ENCODE measurements around the gene PRR20E.
"Not testable (repeated sequence)": the region's sequence is repeated elsewhere in the genome, so short reads cannot be mapped to it uniquely, and the experiment has no call there.

Gene PRR20E

DNA sequence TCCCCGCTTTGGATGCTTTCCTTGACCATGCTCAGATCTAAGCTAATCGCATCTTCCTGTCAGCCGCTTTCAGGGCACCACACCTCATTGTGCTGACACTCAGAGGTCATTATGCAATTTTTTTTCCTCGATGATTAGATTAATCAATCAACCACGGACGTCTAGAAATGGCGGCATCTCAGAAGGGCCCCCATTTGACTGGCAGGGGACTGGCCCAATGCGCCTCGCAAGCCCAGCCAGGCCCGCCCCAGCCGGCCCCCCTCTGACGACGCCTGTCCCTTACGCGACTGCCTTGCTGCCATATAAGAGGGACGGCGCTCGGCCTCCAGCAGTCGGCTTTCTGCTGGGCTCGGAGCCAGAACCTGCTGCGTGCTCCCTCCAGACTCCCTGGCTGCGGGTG, at the start of gene PRR20E:
TSS of gene PRR20E (plus strand) at position 301 of the 400 bp plus-strand sequence. CDS start 387 bp downstream, outside the sequence.
- not testable (repeated sequence) for DNase-seq (ENCODE audit: low spot score)

DNA sequence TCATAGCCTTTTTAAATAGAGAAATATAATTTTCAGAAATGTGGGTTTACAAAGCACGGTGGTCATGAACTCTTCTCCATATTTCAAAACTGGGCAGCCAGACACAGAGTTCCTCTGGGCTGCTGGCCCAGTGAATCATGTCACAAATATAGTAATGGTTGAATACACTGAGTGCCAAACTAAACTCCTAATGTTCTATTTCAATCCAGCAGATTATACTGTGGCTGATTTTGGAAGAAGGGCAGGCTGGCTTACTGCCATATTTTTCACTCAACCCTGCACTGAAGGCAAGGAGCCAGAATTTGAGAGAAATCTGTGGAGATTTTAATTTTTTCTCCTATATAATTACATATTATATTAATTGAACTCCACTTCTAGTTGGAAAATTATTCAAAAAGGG, 43.3 kb upstream of the PRR20E start:
- no peak for DNase-seq (ENCODE audit: low spot score)

DNA sequence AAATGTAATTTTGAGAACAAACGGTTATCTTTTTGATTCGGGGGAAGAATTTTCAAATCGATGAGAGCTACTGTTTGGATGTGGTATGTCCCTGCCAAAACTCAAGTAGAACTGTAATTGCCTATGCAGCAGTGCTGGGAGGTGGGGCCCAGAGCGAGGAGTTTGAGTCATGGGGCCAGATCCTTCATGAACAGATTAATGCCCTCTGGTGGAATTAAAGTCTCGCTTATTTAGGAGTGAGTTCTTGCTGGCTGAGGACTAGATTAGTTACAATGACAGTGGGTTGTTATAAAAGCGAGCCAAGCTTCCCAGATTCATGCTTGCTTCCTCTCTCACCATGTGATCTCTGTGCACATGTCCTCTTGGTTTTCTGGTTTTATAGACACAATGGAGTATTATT, 38.1 kb upstream of the PRR20E start:
- DNase-seq (ENCODE audit: low spot score) = no peak

DNA sequence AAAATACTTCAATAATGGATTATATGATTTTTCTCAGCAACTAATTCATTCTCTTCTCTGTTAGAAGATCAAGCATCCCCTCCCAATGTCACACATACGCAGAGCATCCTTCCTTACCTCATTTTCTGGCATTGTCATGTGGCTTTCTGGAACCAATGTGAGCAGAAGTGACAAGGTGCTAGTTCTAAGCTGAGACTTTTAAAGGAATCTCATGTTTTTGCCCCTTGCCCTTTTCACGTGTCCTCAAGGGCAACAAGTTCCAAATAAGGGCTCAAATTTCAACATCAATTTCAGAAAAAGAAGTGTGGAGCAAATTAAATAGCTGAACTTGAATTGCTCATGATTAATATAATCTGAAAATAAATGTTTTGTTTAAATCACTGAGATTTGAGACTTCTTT, 30.9 kb upstream of the PRR20E start:
- no peak for DNase-seq (ENCODE audit: low spot score)

DNA sequence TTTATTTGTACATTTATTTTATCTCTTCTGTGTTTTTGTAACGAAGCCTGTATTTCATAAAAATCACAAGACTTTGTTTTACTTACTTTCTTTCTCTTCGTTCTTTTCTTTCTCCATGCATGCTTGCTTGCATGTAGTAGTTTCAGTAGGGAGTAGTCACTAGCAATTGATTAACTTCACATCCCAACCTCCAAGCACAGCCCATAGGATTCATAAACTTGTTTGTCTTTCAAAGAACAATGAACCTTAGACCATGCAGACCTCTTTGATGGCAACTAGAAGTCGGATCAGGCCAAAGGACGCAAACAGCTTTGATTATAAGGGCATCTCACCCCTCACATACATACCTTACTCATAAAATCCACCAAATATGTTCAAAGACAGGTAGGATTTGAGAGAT, 29.4 kb upstream of the PRR20E start:
- peak; percentile 74 for DNase-seq (ENCODE audit: low spot score)

DNA sequence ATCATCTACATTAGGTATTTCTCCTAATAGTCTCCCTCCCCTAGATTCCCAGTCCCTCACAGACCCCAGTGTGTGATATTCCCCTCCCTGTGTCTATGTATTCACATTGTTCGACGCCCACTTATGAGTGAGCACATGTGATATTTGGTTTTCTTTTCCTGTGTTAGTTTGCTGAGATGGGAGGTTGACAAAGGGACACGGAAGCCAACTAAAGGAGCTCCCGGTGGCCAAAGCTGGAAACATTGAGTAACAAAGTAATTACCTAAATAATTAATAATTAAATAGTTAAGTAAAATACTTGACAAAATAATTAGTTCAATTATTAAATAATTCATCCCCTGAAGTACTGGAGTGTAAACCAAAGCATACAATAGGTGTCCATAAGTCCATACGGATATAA, 28.0 kb upstream of the PRR20E start:
- DNase-seq (ENCODE audit: low spot score) = no peak

DNA sequence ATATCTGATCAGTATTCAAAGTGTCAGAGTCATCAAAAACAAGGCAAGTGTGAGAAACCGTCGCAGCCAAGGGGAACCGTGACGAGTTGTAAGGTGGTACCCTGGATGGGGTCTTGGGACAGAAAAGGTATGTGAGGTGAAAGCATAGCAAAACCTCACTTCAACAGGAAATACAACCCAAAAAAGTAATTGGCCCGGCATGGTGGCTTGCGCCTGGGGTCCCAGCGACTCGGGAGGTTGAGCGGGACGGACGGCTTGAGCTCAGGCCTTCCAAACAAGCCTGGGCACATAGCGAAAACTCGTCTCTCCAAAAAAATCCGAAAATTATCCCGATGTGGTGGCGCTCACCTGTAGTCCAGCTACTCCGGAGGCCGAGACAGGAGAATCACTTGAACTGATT, 27.2 kb upstream of the PRR20E start:
- DNase-seq (ENCODE audit: low spot score) = not testable (repeated sequence)

DNA sequence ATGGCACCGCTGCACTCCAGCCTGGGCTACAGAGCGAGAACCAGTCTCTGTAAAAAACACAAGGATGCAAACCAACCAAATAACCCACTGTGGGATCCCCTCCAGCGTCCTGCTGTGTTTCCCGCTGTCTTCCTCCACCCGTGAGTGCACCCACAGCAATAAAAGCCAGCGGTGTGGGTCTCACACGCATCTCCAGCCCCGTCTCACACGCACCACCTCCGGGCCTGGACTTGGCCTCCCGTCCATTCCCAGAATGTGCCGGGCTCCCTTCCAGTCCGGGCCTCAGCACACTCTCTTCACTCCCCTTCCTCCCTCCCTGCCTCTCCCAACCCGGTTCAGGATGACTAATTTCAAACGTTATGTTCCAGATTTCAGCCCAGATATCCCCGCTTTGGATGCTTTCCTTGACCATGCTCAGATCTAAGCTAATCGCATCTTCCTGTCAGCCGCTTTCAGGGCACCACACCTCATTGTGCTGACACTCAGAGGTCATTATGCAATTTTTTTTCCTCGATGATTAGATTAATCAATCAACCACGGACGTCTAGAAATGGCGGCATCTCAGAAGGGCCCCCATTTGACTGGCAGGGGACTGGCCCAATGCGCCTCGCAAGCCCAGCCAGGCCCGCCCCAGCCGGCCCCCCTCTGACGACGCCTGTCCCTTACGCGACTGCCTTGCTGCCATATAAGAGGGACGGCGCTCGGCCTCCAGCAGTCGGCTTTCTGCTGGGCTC, 26.6 kb upstream of the PRR20E start, which contains the start of gene PRR20A:
TSS of gene PRR20A (plus strand) at position 684 of the 734 bp plus-strand sequence. CDS start 387 bp downstream, outside the sequence.
- not testable (repeated sequence) for DNase-seq (ENCODE audit: low spot score)

DNA sequence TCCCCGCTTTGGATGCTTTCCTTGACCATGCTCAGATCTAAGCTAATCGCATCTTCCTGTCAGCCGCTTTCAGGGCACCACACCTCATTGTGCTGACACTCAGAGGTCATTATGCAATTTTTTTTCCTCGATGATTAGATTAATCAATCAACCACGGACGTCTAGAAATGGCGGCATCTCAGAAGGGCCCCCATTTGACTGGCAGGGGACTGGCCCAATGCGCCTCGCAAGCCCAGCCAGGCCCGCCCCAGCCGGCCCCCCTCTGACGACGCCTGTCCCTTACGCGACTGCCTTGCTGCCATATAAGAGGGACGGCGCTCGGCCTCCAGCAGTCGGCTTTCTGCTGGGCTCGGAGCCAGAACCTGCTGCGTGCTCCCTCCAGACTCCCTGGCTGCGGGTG, 19.8 kb upstream of the PRR20E start, which contains the start of gene PRR20B:
TSS of gene PRR20B (plus strand) at position 301 of the 400 bp plus-strand sequence. CDS start 387 bp downstream, outside the sequence.
- DNase-seq (ENCODE audit: low spot score) = not testable (repeated sequence)

DNA sequence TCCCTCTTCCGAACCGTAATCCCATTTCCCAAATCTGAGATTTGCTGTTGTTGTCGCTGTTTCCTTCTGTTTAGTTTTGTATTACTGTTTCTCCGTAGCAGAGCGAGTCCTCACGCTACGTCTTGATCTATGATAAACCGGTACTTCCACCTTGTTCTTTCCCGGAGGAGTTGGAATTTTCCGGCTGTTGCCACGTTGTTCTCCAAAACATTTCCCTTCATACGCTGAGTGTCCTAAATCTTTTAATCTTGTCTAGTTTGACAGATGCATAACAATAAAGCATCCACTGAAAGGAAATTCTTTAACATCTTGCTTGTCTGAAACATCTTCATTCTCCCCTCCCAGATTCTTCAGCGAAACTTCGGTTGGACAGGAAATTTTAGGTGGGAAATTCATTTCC, 18.9 kb upstream of the PRR20E start:
- DNase-seq (ENCODE audit: low spot score) = not testable (repeated sequence)

DNA sequence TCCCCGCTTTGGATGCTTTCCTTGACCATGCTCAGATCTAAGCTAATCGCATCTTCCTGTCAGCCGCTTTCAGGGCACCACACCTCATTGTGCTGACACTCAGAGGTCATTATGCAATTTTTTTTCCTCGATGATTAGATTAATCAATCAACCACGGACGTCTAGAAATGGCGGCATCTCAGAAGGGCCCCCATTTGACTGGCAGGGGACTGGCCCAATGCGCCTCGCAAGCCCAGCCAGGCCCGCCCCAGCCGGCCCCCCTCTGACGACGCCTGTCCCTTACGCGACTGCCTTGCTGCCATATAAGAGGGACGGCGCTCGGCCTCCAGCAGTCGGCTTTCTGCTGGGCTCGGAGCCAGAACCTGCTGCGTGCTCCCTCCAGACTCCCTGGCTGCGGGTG, 13.2 kb upstream of the PRR20E start, which contains the start of gene PRR20C:
TSS of gene PRR20C (plus strand) at position 301 of the 400 bp plus-strand sequence. CDS start 387 bp downstream, outside the sequence.
- not testable (repeated sequence) for DNase-seq (ENCODE audit: low spot score)

DNA sequence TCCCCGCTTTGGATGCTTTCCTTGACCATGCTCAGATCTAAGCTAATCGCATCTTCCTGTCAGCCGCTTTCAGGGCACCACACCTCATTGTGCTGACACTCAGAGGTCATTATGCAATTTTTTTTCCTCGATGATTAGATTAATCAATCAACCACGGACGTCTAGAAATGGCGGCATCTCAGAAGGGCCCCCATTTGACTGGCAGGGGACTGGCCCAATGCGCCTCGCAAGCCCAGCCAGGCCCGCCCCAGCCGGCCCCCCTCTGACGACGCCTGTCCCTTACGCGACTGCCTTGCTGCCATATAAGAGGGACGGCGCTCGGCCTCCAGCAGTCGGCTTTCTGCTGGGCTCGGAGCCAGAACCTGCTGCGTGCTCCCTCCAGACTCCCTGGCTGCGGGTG, 6.7 kb upstream of the PRR20E start, which contains the start of gene PRR20D:
TSS of gene PRR20D (plus strand) at position 301 of the 400 bp plus-strand sequence. CDS start 387 bp downstream, outside the sequence.
- DNase-seq (ENCODE audit: low spot score) = not testable (repeated sequence)

DNA sequence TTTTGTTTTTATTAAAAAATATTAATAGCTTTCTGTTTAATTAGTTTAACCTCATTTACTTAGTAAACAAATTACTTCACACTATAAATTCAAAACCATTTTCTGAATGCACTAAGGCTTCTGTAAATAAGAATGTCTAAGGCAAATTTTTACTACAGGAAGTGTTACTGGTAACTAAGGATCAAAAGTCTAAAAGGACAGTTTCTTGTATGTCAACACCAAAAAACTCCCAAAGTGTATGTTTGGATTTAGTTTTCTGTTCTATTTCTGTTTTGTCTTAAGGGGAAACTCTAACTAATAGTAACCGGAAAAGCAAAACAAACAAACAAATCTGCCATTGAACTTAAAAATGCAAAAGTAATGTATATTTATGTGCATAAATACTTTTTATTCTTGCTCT, 24.7 kb downstream of the PRR20E start:
- no peak for DNase-seq (ENCODE audit: low spot score)

DNA sequence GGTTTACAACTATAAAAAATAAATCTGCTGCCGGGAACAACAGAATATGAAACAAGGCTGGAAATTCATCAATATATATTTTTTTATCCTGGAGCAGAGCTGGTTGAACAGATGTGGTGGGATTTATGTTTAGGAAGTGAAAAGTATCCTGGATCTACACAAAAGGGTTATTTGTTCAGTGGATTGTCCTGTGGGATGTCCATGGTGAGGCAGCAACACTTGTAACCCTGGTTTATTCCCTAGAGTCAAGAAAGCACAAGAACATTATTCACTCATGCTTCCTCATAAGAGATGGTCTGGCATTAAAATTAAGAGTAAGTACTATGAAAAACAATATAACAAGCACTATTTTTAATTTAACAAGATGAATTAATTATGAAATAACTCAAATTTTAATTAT, 46.0 kb downstream of the PRR20E start:
- DNase-seq (ENCODE audit: low spot score) = no peak

Data from HuH-7 (cell line).